CD4-positive, alpha-beta T cell treated with Interleukin-4 for 4 hours (primary cell): ENCODE measurements around the gene MRTFA.
"Not testable (repeated sequence)": the region's sequence is repeated elsewhere in the genome, so short reads cannot be mapped to it uniquely, and the experiment has no call there.

ENCODE experiments used
- DNase-seq: peaks from one replicate; pipeline ENCODE4 v3.0.0-alpha.2; 2020

The MRTFA gene

GRCh38 chr22:40636380-40637182, at the start of gene MRTFA:
TSS of gene MRTFA (minus strand) at chr22:40636719.
- DNase-seq: peak; percentile 100

GRCh38 chr22:40685406-40685805, 48.9 kb upstream of the MRTFA start:
- peak; percentile 27 for DNase-seq

GRCh38 chr22:40684728-40685127, 48.2 kb upstream of the MRTFA start:
- no peak for DNase-seq

- no peak for DNase-seq
Measured at GRCh38 chr22:40681451-40681850, 44.9 kb upstream of the MRTFA start.

- DNase-seq: no peak
Measured at GRCh38 chr22:40680819-40681183, 44.3 kb upstream of the MRTFA start.

GRCh38 chr22:40679964-40680818, 43.7 kb upstream of the MRTFA start:
- no peak for DNase-seq

GRCh38 chr22:40679249-40679963, 42.9 kb upstream of the MRTFA start, which contains the start of gene MCHR1:
TSS of gene MCHR1 (plus strand) at chr22:40679484. CDS start at chr22:40679653, 169 bp downstream.
- DNase-seq: no peak

GRCh38 chr22:40678493-40679248, 42.2 kb upstream of the MRTFA start:
- DNase-seq: no peak

- no peak for DNase-seq
Measured at GRCh38 chr22:40676644-40677043, 40.1 kb upstream of the MRTFA start.

GRCh38 chr22:40676166-40676565, 39.6 kb upstream of the MRTFA start:
- not testable (repeated sequence) for DNase-seq

- no peak for DNase-seq
Measured at GRCh38 chr22:40674274-40674673, 37.8 kb upstream of the MRTFA start.

- DNase-seq: no peak
Measured at GRCh38 chr22:40673017-40673416, 36.5 kb upstream of the MRTFA start.

- DNase-seq: no peak
Measured at GRCh38 chr22:40671796-40672360, 35.4 kb upstream of the MRTFA start.

GRCh38 chr22:40671369-40671768, 34.9 kb upstream of the MRTFA start:
- no peak for DNase-seq

GRCh38 chr22:40670058-40670457, 33.5 kb upstream of the MRTFA start:
- DNase-seq: no peak

GRCh38 chr22:40668611-40669411, 32.3 kb upstream of the MRTFA start:
- DNase-seq: no peak

GRCh38 chr22:40666151-40666848, 29.8 kb upstream of the MRTFA start:
- no peak for DNase-seq

- no peak for DNase-seq
Measured at GRCh38 chr22:40665312-40665711, 28.8 kb upstream of the MRTFA start.

- no peak for DNase-seq
Measured at GRCh38 chr22:40661671-40662070, 25.2 kb upstream of the MRTFA start.

- no peak for DNase-seq
Measured at GRCh38 chr22:40660730-40661129, 24.2 kb upstream of the MRTFA start.

GRCh38 chr22:40659166-40659565, 22.6 kb upstream of the MRTFA start:
- no peak for DNase-seq
